ENCODE measurements around the gene RPTOR.

GRCh38 chr17:80706463-80706867, 161.8 kb downstream of the RPTOR start:
- TF ChIP-seq CEBPB (IDR thresholded peaks at IDR 0.05; ENCODE audit: borderline replicate concordance in 1 of 2, low read depth in 2 of 2, low read length in 2 of 2) (no peak), MTA3 (IDR thresholded peaks at IDR 0.05; ENCODE audit: borderline replicate concordance, low read length) (no peak), CTCF (IDR thresholded peaks at IDR 0.05 in 2 of 3, conservative IDR thresholded peaks at IDR 0.05 in 1 of 3; ENCODE audit: control insufficient read depth in 2 of 3, extremely low read depth in 1 of 3, insufficient read depth in 1 of 3, low read depth in 3 of 3, low read length in 3 of 3) (no peak), EZH2 (IDR thresholded peaks at IDR 0.05; ENCODE audit: borderline replicate concordance, control insufficient read depth, low read depth, low read length) (no peak), MYB (IDR thresholded peaks at IDR 0.05; ENCODE audit: borderline replicate concordance, low read depth, low read length) (no peak), NRF1 (conservative IDR thresholded peaks at IDR 0.05; ENCODE audit: low read depth, low read length) (no peak), KDM1A (IDR thresholded peaks at IDR 0.05; ENCODE audit: borderline replicate concordance) (no peak), HDAC2 (IDR thresholded peaks at IDR 0.05) (no peak), FOXM1 (IDR thresholded peaks at IDR 0.05; ENCODE audit: low read depth, low read length) (no peak), PAX8 (IDR thresholded peaks at IDR 0.05) (no peak), TARDBP (IDR thresholded peaks at IDR 0.05; ENCODE audit: borderline replicate concordance) (no peak), GABPA (IDR thresholded peaks at IDR 0.05; ENCODE audit: low read depth) (no peak)
